ENCODE results near the gene CALD1.

CALD1 gene, protein sequence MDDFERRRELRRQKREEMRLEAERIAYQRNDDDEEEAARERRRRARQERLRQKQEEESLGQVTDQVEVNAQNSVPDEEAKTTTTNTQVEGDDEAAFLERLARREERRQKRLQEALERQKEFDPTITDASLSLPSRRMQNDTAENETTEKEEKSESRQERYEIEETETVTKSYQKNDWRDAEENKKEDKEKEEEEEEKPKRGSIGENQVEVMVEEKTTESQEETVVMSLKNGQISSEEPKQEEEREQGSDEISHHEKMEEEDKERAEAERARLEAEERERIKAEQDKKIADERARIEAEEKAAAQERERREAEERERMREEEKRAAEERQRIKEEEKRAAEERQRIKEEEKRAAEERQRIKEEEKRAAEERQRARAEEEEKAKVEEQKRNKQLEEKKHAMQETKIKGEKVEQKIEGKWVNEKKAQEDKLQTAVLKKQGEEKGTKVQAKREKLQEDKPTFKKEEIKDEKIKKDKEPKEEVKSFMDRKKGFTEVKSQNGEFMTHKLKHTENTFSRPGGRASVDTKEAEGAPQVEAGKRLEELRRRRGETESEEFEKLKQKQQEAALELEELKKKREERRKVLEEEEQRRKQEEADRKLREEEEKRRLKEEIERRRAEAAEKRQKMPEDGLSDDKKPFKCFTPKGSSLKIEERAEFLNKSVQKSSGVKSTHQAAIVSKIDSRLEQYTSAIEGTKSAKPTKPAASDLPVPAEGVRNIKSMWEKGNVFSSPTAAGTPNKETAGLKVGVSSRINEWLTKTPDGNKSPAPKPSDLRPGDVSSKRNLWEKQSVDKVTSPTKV

DNA sequence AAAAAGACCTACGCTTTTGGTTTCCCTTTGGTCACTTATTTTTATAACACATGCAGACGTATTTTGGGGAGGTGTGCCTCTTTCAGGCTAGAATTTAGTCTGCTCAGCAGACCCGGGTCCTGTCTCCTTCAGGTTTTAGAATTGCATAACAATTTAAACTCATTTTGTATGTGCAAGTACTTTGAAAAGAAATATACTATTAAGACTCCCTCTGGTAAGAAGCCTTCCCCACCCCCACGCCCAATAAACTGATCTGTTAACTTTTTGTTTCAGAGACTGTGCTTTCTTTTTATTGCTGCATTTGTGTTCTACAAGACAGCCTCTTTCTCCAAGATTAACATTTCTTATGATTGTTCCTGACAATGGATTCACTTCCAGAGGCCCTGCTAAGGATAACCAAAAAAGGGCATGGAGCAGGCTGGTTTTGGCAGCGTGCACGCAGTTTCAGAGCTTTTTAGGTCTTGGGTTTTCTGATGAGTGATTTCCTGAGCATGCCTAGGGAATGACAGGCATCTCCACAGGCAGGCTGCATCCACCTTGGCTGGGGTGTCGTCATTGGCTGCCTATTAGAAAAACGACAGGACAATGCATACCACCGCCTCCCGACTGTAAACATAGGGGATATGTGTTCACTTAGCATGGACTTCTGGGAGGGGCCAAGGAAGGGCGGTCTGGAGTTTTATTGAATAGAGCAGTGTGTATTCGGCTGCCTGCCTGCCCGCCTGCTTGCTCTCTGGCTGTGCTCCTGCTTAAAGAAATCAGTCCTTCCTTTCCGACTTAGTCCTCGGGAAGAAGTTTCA, at the start of gene CALD1:
Gene CALD1, plus strand, starts transcription at position 694 of the 800 bp plus-strand sequence. CDS start 88,100 bp downstream, outside the sequence.
- DNase-seq (ENCODE audit: low read depth) = peak; percentile 90

DNA sequence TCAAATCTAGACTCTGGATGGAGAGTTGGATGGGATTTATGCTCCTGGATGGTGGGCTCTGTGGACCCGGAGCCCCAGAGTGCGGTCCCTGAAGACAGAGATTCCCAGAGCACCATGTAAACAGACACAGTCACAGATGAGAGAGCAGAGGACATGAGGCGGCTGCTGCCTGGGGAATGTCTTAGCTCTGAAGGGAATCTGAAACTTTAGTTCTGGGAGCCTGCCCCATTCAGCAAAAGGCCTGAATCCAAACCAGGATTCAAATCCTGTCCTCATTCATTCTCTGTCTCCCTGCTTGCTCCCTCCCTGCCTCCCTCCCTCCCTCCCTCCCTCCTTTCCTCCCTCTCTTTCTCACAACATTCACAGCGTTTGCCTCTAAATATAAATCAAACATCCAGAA, 49.5 kb upstream of the CALD1 start:
- DNase-seq (ENCODE audit: low read depth) = no peak

DNA sequence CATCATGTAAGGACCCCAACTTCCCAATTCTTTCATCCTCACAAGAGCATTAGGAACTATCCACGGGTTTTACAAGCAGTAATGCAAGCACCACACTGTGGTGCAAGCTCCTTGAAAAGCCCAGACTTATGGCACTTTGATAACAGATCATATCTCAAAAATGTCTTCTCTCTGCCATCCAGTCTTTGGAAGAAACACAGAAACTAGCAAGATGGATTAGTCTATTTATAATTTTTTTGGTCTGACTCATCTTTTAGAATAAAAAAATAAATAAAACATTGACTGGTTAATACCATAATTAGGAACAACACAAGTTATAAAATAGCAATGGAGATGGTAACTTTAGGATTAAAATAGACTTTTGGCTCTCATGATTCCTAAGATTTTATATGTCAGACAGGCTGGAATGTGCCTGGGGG, 49.0 kb upstream of the CALD1 start:
- DNase-seq (ENCODE audit: low read depth) = peak; percentile 31

DNA sequence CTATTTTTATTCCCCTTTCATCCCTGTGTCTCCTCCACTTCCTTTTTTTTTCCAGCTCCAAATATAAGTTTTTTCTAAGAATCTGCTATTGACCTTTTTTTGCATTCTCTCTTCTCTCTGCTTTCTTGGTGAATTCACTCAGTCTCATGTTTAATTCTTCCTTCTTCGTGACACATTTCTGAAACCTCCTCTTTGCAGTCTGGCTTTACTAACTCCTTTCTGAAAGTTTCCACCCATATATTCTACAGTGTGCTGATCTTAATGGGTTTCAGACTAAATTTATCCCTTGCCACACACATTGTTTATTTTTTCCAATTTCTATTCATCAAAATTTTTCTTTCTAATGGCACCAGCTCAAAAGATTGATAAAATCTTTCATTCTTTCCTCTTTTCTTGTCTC, 47.8 kb upstream of the CALD1 start:
- DNase-seq (ENCODE audit: low read depth) = no peak

DNA sequence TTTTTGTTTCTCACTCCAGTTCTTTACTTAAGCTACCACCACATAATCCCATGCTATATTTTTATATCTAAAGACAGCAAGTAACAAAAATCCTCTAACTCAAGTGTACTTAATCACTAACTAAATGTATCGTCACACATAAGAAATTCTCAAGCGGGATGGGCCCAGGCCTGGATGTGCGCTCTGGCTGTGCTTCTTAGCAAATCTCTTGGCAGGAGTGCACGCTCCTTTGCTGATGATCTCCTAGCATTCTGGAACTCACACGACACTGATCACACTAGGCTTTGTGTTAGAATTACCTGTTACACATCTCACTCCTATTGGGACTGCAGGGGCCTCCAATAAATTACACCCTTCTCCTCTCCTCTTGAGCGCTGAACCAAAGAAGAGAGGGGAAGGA, 46.7 kb upstream of the CALD1 start:
- no peak for DNase-seq (ENCODE audit: low read depth)

DNA sequence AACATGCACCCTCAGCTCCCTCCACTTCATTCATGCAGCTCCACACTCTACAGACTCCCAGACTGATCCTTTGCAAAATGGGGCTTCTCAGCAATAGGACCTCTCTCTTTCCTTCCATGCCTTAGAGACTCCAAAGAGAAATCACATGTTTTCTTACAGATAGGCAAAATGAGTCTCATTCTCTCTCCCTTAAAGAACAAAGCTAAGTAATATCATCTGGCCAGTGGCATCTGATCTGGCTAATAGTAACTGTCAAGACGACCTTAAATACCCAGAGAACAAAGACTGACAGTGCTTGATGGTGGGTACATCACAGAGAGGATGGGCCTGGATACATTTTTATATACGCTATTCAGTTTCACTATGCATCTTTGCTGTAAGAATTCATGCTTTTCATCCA, 43.1 kb upstream of the CALD1 start:
- DNase-seq (ENCODE audit: low read depth) = no peak

DNA sequence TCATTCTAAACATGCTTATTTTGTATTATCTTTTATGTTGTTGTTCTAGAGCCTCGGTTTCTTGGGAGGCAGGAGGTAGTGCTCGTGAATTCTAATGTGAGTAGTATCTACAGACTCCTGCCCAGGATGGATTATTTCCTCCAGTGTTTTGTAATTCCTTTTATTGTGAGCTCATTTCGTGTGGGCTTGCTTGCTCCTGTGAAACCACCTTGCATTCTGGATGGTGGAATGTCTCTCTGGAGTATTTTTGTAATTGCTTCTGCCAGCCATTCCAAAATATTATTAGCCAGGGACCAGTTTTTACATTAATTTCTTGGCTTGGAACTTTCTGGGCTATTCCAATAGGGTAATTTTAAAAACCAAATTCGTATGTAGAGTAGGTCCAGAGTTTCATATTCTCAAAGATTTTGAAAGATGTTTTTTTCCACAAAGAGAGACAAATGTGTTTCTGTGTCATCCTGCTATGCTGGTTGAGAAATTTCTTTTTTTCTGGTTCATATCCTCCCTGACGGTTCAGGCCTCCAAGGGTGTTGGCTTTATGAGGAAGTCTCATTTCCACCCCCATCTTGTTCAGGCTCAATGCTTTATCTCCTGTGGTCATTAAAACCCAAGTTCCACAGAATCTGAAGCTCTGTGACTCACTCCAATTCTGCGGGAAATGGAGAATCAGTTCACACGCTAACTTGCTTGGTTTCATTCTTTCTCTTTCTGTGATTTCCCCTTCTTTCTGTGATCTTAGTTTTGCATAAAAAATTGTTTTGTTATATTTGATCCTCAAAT, 41.7 kb upstream of the CALD1 start:
- DNase-seq (ENCODE audit: low read depth) = no peak

DNA sequence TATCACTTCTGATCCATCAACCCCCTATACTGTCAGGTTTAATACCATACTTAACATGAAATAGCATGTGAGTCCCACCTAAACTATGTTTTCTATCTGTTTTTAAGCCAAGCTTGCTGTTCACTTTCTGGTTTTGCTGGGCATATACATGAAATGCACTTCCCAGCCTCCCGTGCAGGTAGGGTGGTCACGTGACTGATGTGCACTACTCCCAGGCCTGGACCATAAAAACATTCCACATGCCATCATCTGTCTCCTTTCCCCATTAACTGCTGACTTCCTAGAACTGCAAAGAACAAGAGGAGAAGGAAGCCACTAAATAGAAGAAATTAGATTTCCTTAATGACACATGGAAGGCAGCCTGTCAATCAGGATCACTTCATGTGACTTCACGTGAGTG, 40.1 kb upstream of the CALD1 start:
- no peak for DNase-seq (ENCODE audit: low read depth)

DNA sequence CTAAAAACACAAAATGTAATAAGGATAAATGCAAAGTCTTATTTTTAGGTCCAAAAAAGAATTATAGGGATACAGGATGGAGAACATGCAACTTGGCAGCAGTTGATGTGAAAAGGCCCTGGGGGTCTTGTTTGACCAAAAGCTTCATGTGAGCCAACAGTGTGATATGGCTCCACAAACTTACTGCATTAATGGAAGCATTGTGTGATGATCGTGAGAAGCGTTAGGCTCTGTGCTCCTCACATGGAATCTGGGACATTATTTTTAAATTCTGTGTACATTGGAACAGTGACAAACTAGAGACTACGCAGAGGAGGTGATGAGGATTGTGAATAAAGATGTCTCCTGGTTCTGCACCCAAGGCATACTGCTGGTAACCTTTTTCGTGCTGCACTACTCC, 39.1 kb upstream of the CALD1 start:
- no peak for DNase-seq (ENCODE audit: low read depth)

DNA sequence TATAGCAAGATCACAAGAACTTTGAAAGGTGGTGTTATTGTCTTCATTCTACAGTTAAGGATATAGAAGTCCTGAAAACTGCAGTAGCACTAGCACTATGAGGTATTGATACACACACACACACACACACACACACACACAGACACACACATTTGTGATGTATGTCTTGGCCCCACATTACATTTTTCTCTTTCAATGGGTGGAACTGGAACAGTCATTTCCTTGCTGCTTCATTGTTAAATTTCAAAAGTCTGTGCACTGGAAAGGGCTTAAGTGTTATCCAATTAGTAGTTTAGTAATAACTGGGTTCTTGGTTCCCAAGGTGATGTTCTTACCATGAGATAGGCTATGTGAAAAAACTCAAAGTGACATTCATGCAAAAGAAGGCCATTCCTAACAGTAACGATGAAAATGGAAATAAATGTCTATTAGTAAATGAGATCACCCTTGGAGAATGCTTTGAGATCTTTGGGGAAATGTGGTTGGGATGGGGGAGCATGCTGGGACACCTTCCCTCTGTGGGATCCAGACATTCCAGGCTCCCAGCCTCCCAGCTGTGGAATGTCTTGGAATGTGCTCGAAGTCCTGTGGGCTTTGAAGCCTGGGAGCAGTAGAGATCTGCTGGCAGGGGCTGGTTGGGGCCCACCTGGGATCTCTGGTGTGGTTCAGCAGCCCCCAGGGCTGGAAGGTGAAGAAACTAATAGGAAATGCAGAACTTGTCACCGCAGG, 37.4 kb upstream of the CALD1 start:
- no peak for DNase-seq (ENCODE audit: low read depth)

DNA sequence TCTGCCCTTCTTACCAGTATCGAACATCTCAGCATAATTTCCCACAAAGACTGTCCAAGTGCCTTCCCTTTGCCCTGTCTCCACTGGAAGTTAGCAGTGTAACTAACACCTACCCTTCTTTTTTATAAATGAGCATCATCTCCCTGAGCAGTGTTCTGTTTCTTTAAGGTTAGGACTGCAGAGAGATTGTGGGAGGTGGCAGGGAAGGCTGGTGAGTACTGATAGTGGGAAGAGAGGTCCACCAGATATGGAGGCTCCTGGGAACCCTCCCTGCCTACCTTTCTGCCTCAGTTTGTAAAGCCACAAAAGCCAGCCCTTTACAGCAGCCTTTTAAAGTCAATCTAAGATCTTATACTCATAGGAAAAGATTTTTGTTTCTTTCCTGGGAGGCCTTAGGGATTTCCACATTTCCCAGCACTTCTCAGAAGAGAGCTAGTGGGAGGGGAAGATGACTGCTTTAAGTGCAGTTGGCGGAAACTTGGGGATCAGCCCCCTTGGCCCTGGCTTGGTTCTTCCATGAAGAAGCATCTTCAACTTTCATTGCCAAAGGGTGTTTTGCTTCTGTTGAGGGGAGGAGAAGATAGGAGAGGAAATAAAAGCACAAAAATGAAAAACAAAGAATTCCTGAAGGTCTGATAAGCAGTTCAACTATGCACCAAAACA, 36.6 kb upstream of the CALD1 start:
- no peak for DNase-seq (ENCODE audit: low read depth)

DNA sequence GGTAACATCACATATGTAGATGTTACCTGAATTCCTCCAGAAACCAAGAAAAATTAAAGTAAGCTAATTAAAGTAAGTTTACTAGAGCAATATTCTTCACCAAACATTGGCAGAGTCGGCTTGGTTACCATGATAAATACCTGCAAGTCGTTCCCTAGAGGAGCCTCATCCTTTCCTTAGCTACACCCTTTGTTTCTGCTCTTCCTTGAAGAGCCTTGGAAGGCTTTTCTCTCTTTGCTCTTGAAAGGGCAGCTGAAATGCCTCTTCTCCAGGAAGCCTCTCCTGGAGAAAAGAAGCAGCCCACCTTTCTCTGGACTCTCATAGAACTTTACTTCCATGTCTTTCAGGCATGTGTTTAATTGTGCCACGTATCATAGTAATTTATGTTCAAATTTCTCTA, 34.9 kb upstream of the CALD1 start:
- DNase-seq (ENCODE audit: low read depth) = no peak

DNA sequence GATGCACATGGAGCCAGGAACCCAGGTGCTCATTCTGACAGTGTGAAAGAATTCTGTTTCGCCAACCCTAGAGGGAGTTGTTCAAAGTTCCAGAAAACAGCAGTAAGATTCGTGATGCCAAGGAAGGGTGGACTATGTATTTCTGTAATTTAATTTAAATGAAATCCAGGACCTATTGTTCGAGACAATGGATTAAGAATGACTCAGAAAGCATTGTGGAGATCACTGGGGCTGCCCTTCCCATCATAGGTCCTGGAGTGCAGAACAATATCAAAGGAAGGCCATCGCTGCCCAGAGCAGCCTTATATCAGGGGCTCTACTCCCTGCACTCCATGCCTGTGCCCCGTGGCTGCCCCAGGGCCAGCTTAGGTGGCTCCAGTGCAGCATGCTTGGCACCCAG, 32.1 kb upstream of the CALD1 start:
- no peak for DNase-seq (ENCODE audit: low read depth)

DNA sequence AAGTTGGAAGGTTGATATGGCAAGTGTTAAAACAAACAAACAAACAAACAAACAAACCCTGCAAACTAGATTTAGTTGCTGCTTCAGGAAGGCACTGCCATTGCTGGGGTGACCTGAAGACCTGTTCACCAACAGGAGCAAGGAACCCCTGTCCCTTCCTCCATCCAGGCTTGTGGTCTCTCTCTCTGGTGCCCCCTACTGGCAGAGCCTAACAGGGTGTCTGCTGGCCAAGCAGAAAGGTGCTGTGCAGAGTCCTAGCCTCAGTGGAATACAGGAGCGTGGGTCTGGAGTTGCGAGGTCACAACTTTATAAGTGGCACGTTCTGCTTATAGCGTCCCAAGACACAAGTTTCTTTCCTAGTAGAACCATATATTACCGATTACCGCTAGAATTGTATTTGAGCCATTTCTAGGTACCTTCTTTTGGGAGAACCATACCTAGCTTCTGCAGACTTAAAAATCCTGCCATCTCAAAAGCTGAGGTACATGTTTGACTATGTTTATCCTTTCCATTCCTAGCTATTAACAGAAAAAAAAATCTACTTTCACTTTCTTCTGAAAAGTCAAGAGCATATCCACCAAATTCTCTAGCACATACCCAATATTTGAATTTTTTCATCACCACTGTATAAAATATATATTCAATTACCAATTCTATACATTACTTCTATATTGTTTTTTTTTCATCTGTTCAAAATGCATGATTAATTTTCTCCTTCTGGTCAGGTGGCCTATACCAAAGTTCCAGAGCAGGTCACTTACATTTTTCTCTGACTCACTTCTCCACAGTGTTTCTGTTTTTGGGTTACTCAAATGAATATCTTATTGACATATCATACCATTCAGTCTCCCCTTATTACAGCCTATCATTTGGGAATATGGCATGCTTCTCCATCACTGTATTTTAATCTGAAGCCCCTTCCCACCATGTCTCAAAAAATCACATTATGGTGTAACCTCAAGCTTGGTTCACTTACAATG, 29.1 kb upstream of the CALD1 start:
- no peak for DNase-seq (ENCODE audit: low read depth)

DNA sequence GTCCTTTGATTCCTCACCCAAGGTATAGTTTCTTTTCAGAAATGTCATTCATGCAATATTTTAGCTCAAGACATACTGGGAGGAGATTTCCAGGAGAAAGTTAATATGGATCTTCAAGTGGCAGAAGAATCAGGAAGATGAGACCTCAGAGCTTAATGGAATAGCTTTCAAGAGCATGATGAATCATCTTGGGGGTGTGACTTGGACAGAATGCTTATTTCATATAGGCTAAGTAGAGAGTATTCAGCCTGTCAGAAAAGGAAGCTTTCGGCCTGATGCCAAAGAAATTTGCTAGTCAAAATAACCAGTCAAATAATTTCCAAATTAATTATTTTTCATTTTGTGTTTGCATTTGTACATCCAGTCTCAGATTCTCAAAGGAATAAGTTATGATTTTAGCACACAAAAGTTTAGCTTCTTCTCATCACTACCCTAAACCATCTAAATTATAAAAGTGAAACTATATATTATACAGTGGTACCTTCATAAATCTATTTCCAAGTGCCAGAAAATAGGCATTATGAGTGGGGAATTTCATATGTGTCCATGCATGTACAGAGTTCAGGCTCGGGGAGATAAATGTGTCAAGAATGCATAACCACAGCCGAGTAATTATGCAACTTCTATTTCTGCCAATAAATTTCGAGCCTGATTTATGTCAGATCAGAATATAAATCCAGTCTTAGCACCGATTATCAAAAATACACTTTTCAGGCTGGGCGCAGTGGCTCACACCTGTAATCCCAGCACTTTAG, 27.3 kb upstream of the CALD1 start:
- DNase-seq (ENCODE audit: low read depth) = no peak

DNA sequence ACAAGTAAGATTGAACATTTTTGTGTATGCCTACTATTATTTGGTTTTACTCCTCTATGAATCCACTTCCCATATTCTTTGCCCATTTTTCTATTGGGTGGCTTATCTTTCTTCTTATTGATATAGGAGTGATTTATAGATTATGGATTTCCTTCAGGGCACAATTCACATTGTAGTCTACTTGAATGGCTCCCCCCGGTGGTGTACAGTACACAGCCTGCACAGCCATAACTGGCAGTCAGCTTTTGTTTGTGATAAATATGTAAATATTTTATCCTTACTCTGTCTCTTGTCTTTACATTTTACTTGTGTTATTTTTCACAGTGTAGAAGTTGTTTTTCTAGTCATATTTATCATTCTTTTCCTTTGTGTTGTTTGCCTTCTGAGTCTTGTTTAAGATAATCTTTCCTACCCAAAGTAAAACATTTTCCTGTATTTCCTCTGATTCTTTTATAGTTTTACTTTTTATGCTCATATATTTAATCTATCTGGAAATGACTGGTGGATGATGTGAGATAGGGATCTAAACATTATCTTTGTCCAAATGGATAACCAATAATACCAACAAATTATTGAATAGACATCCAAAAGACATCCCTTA, 23.9 kb upstream of the CALD1 start:
- DNase-seq (ENCODE audit: low read depth) = no peak

DNA sequence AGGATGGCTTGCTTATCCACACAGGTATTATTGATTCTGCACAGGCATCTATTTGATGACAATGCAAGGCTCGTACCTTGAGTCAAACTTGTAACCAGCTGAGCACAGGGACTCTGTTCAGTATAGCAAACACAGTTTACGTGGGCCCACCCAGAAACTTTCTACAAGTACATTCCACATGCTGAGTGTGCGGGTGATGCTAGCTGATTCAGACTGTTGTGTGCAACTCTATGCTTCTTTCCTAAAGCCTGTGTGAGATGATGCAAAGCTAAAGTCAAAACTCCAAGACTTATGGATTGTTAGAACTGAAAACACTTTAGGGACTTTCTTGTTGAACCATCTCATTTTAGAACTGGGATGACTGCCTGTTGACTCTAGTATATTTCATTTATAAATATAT, 21.5 kb upstream of the CALD1 start:
- DNase-seq (ENCODE audit: low read depth) = no peak

DNA sequence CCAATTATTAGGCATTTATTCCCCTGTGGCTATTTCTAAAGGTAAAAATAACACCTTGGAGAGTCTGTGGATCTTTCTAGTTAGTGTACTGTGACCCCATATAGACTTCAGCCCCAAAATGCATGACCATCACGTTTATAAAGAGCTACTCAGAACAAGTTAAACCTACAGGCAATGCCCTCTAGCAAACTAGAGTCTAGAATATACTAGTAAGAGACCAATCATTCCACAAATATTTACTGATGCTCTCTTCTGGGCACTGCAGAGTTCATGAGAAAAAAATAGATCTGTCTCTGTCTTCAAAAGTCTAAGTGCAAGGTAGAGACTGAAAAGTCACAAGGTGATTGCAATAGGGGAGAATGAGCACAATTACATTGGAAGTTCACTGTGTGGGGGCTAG, 20.5 kb upstream of the CALD1 start:
- no peak for DNase-seq (ENCODE audit: low read depth)

Measured in fibroblast of the conjunctiva (primary cell).